KMS-11 (cell line): ENCODE data around the gene TIMM44.
A peak's percentile ranks its signal among the peaks of the same experiment; 100 is the strongest.

Experiments
- H2AFZ ChIP-seq: fragments of 200-600 bp; sonication (generic); 2 replicates; pipeline ENCODE4 v1.6.1; 2016; ENCODE audit warnings: antibody characterized with exemption, mixed run types, low read depth
- H3K27ac ChIP-seq: fragments of 200-600 bp; sonication (generic); 2 replicates; pipeline ENCODE4 v1.6.1; 2016; ENCODE audit warnings: mild to moderate bottlenecking, mixed run types
- H3K27me3 ChIP-seq: fragments of 200-600 bp; sonication (generic); 2 replicates; pipeline ENCODE4 v1.6.1; 2017; ENCODE audit warnings: mild to moderate bottlenecking, low read depth, mixed run types, moderate library complexity; ENCODE audit not compliant: insufficient read depth
- H3K36me3 ChIP-seq: fragments of 200-600 bp; sonication (generic); 2 replicates; pipeline ENCODE4 v1.6.1; 2017; ENCODE audit warnings: mild to moderate bottlenecking, mixed run types; ENCODE audit not compliant: insufficient read depth
- H3K4me1 ChIP-seq: fragments of 200-600 bp; sonication (generic); 2 replicates; pipeline ENCODE4 v1.6.1; 2016; ENCODE audit warnings: mild to moderate bottlenecking, low read depth, mixed run types; ENCODE audit not compliant: poor library complexity, severe bottlenecking
- H3K4me2 ChIP-seq: fragments of 200-600 bp; sonication (generic); 2 replicates; pipeline ENCODE4 v1.7.0; 2016; ENCODE audit warnings: mild to moderate bottlenecking, mixed run types
- H3K4me3 ChIP-seq: fragments of 200-600 bp; sonication (generic); IDR thresholded peaks from 2 replicates; pipeline ENCODE4 v1.6.1; 2017; ENCODE audit warnings: low read depth, low read length, mixed read lengths; ENCODE audit not compliant: insufficient read depth
- H3K79me2 ChIP-seq: fragments of 200-600 bp; sonication (generic); 2 replicates; pipeline ENCODE4 v1.6.1; 2016; ENCODE audit warnings: low read depth, mixed run types; ENCODE audit not compliant: insufficient read depth
- H3K9ac ChIP-seq: fragments of 200-600 bp; sonication (generic); 2 replicates; pipeline ENCODE4 v1.6.1; 2016; ENCODE audit warnings: mild to moderate bottlenecking, mixed run types
- H4K20me1 ChIP-seq: fragments of 200-600 bp; sonication (generic); 2 replicates; pipeline ENCODE4 v1.6.1; 2016; ENCODE audit warnings: mild to moderate bottlenecking, mixed run types; ENCODE audit not compliant: insufficient read depth
- TF ChIP-seq, protein P1 (sequence below): fragments of 200-600 bp; sonication (generic); conservative IDR thresholded peaks from 2 replicates; pipeline ENCODE4 v1.6.1; 2017; ENCODE audit warnings: low read depth, mild to moderate bottlenecking, antibody characterized with exemption, low read length, moderate library complexity, mixed read lengths

The TIMM44 gene

DNA sequence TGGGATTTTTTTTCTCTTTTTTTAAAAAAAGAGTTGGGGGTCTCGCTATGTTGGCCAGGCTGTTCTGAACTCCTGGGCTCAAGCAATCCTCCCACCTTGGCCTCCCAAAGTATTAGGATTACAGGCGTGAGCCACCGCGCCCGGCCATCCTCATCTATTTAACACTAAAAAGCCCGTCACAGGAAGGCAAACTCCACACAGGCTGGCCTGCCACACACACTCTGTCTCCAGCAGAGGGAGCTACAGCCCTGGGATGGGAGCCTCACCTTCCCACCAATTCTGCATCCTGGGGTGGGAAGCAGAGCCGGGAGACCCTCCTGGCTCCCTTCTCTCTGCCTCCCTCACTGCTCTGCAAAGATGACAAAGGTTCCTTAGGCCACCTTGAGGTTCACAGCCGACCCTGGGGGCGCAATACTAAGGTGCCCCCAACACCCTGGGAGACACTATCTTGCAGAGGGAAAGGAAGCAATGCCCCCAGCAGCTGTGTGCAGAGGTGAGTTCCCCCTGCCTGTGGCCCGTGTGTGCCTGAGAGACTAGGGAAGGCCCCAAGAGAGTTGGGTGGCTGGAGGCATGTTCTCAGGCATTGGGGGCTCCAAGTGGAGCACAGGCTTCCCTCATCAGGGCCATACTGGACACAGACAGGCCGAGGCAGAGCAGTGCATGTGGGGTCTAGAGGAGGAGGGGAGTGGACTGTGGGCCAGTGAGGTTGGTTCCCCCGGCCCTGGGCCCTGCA is 27.4 kb upstream of the TIMM44 start:
- no peaks in the 10 kb centered on the region for H3K4me1 ChIP-seq
- no peak overlapping the region for H3K4me3 ChIP-seq
- H4K20me1 ChIP-seq: no peaks in the 10 kb centered on the region
- no peaks in the 10 kb centered on the region for H3K27me3 ChIP-seq
- H3K36me3 ChIP-seq: no peaks in the 10 kb centered on the region
- no peak overlapping the region for H3K9ac ChIP-seq
- no peak overlapping the region for H3K4me2 ChIP-seq
- H2AFZ ChIP-seq: no peak overlapping the region
- H3K27ac ChIP-seq: no peak overlapping the region
- H3K79me2 ChIP-seq: no peaks in the 10 kb centered on the region
- TF ChIP-seq, protein P1, sequence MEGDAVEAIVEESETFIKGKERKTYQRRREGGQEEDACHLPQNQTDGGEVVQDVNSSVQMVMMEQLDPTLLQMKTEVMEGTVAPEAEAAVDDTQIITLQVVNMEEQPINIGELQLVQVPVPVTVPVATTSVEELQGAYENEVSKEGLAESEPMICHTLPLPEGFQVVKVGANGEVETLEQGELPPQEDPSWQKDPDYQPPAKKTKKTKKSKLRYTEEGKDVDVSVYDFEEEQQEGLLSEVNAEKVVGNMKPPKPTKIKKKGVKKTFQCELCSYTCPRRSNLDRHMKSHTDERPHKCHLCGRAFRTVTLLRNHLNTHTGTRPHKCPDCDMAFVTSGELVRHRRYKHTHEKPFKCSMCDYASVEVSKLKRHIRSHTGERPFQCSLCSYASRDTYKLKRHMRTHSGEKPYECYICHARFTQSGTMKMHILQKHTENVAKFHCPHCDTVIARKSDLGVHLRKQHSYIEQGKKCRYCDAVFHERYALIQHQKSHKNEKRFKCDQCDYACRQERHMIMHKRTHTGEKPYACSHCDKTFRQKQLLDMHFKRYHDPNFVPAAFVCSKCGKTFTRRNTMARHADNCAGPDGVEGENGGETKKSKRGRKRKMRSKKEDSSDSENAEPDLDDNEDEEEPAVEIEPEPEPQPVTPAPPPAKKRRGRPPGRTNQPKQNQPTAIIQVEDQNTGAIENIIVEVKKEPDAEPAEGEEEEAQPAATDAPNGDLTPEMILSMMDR: peak; percentile 74

DNA sequence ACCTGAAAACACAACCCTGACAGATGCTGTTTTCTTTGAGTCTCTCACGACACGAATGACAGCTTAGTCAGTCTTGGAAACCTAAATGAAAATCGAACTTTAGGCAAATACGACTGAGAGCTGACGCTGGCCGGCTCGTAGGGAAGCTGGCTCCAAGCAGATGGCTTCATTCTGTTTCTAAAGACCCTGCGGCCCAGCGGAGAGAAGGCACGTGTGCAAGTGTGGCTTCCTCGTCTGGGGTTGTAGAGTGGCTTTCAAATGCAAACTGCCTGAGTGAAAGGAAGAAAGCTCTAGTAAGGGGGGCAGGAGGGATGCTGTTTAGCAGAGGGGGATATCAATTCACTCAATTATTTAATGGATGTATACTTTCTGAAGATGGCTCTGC is 26.1 kb upstream of the TIMM44 start:
- Histone ChIP-seq H3K4me1 (no peaks in the 10 kb centered on the region), H3K4me3 (no peak overlapping the region), H3K36me3 (no peaks in the 10 kb centered on the region), H4K20me1 (no peaks in the 10 kb centered on the region), H2AFZ (no peak overlapping the region), H3K27me3 (no peaks in the 10 kb centered on the region), H3K79me2 (no peaks in the 10 kb centered on the region), H3K27ac (no peak overlapping the region), H3K4me2 (no peak overlapping the region), H3K9ac (no peak overlapping the region)
- TF ChIP-seq, protein P1: no peak

DNA sequence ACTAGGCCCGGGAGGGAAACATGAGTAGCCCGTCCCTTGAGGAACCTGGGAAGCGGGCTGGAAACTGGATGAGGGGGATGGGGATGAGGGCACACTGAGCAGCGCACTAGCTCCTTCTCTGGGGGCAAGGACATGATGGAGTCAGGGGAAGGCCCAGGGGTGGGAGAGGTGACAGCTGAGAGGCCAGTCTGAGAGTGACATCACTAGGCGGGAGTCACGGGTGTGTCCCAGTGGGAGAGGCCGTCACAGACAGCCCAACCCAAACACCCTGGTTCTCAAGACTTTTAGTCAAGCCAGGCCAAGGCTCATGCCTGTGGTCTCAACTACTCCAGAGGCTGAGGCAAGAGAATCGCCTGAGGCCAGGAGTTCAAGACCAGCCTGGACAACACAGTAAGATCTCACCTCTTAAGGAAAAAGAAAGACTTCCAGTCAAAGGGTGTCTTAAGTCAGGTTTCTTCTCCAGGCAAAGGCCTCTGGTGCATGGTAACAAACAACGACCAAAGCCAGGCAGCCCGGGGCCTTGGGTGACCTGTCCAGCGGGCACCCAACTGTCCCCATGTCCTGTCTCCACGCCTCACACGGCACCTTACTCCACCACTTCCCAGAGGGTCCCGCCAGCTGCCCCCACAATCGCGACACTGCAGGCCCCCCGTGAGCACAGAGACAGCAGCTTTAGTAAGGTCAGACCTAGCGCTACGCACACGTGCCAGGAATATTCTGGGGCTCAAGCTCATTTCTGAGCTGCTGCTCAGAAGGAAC is 25.5 kb upstream of the TIMM44 start:
- Histone ChIP-seq H3K4me2 (no peak overlapping the region), H3K4me1 (no peaks in the 10 kb centered on the region), H3K27me3 (no peaks in the 10 kb centered on the region), H3K9ac (no peak overlapping the region), H4K20me1 (no peaks in the 10 kb centered on the region), H3K27ac (no peak overlapping the region), H3K36me3 (no peaks in the 10 kb centered on the region), H2AFZ (no peak overlapping the region), H3K4me3 (no peak overlapping the region), H3K79me2 (no peaks in the 10 kb centered on the region)
- TF ChIP-seq, protein P1: no peak

DNA sequence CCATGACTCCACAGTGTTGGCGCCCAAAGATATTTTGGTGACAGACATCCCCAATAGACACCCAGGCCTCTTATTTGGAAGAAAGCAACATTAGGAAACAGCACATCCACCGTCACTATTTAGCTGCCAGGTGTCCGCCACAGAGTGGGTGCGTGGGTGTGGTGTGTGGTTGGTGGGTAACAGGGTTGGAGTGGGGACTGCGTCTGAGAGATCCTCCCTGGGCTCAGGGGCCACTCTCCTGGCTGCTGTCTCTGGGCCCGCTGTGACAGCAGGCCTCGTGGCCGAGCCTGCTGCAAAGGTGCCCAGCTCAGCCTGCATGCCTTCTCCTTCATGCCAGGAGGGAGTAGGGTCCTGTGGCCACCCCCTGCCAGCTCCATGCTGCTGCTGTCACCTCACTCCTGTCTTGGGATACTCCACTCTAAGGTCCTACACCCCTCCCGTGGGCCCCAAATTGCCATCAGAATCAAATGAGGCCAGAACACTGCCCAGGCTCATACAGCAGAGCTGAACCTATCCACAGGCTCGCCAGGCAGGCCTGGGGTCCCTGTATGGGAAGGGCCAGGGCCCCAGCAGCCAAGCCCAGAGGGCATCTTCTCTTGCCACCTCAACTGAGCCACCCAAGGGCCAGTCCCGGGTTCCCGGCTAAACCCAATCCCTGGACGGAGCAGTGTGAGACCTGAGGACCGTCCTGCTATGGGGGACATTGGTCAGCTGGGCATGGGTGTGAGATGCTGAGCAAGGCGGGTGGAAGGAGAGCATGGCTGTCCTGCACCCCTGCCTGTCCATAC is 24.7 kb upstream of the TIMM44 start:
- Histone ChIP-seq H3K9ac (no peak overlapping the region), H3K36me3 (no peaks in the 10 kb centered on the region), H4K20me1 (no peaks in the 10 kb centered on the region)

More for the DNA sequence above, 24.7 kb upstream of the TIMM44 start:
- Histone ChIP-seq H3K4me1 (no peaks in the 10 kb centered on the region), H3K27ac (no peak overlapping the region), H3K4me3 (no peak overlapping the region), H3K79me2 (no peaks in the 10 kb centered on the region), H3K27me3 (no peaks in the 10 kb centered on the region), H3K4me2 (no peak overlapping the region), H2AFZ (no peak overlapping the region)
- TF ChIP-seq, protein P1: no peak
